ENCODE data around the gene CFAP54.

The CFAP54 gene

GRCh38 chr12:96510306-96510764 lies 21.0 kb downstream of the CFAP54 start:
- Histone ChIP-seq H3K79me2 (ENCODE audit: insufficient read depth, low read depth) (no peaks in the 10 kb centered on the region), H3K4me1 (ENCODE audit: low read depth, poor library complexity, severe bottlenecking) (peaks cover 38% of the 10 kb centered on the region), H3K4me2 (no peak overlapping the region), H3K9ac (no peak overlapping the region), H3K27me3 (ENCODE audit: insufficient read depth, low read depth) (no peaks in the 10 kb centered on the region), H3K27ac (no peak overlapping the region), H3K36me3 (ENCODE audit: insufficient read depth) (no peaks in the 10 kb centered on the region), H3K4me3 (IDR thresholded peaks at IDR 0.05; ENCODE audit: insufficient read depth, low read depth, low read length) (no peak overlapping the region), H4K20me1 (ENCODE audit: insufficient read depth) (no peaks in the 10 kb centered on the region), H2AFZ (ENCODE audit: low read depth) (no peak overlapping the region)
- TF ChIP-seq CTCF (conservative IDR thresholded peaks at IDR 0.05; ENCODE audit: low read depth, low read length): no peak

- Histone ChIP-seq H3K4me2 (no peak overlapping the region), H3K27ac (no peak overlapping the region), H3K4me1 (ENCODE audit: low read depth, poor library complexity, severe bottlenecking) (peaks cover 24% of the 10 kb centered on the region), H3K27me3 (ENCODE audit: insufficient read depth, low read depth) (no peaks in the 10 kb centered on the region), H3K9ac (no peak overlapping the region), H3K4me3 (IDR thresholded peaks at IDR 0.05; ENCODE audit: insufficient read depth, low read depth, low read length) (no peak overlapping the region), H3K36me3 (ENCODE audit: insufficient read depth) (no peaks in the 10 kb centered on the region), H2AFZ (ENCODE audit: low read depth) (no peak overlapping the region), H3K79me2 (ENCODE audit: insufficient read depth, low read depth) (no peaks in the 10 kb centered on the region), H4K20me1 (ENCODE audit: insufficient read depth) (no peaks in the 10 kb centered on the region)
- no peak for TF ChIP-seq CTCF (conservative IDR thresholded peaks at IDR 0.05; ENCODE audit: low read depth, low read length)
Measured at GRCh38 chr12:96513166-96513565, 23.8 kb downstream of the CFAP54 start.

GRCh38 chr12:96513681-96514080 lies 24.3 kb downstream of the CFAP54 start:
- peaks cover 21% of the 10 kb centered on the region for H3K4me1 ChIP-seq (ENCODE audit: low read depth, poor library complexity, severe bottlenecking)
- H3K27ac ChIP-seq: no peak overlapping the region
- no peaks in the 10 kb centered on the region for H3K27me3 ChIP-seq (ENCODE audit: insufficient read depth, low read depth)
- H3K79me2 ChIP-seq (ENCODE audit: insufficient read depth, low read depth): no peaks in the 10 kb centered on the region
- no peak overlapping the region for H3K9ac ChIP-seq
- no peak overlapping the region for H3K4me3 ChIP-seq (IDR thresholded peaks at IDR 0.05; ENCODE audit: insufficient read depth, low read depth, low read length)
- H3K4me2 ChIP-seq: no peak overlapping the region
- no peak for TF ChIP-seq CTCF (conservative IDR thresholded peaks at IDR 0.05; ENCODE audit: low read depth, low read length)
- H3K36me3 ChIP-seq (ENCODE audit: insufficient read depth): no peaks in the 10 kb centered on the region
- no peak overlapping the region for H2AFZ ChIP-seq (ENCODE audit: low read depth)
- H4K20me1 ChIP-seq (ENCODE audit: insufficient read depth): no peaks in the 10 kb centered on the region

DNA sequence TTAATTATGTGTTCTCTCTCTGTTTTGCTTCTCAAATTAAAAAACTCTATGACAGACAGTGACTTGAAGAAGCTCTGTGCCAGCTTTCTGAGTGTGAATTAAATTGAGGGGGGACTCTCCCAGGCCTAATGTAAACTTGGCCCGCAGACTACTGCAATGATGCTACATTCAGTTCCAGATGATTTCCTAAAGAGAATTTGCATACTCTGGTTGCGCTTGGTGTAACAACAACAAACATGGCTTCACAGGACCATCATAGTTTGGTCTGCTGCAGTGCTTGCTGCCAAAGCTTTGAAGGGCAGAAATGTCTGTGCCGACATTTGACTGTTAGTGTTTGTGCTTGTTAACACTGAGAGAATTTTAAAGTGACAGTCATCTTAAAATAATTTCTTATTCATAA lies 25.0 kb downstream of the CFAP54 start:
- no peak overlapping the region for H3K4me3 ChIP-seq (IDR thresholded peaks at IDR 0.05; ENCODE audit: insufficient read depth, low read depth, low read length)
- no peaks in the 10 kb centered on the region for H3K79me2 ChIP-seq (ENCODE audit: insufficient read depth, low read depth)
- H3K27me3 ChIP-seq (ENCODE audit: insufficient read depth, low read depth): no peaks in the 10 kb centered on the region
- H2AFZ ChIP-seq (ENCODE audit: low read depth): no peak overlapping the region
- H3K4me1 ChIP-seq (ENCODE audit: low read depth, poor library complexity, severe bottlenecking): peaks cover 15% of the 10 kb centered on the region
- no peak overlapping the region for H3K9ac ChIP-seq
- no peak overlapping the region for H3K27ac ChIP-seq
- no peak for TF ChIP-seq CTCF (conservative IDR thresholded peaks at IDR 0.05; ENCODE audit: low read depth, low read length)
- H4K20me1 ChIP-seq (ENCODE audit: insufficient read depth): no peaks in the 10 kb centered on the region
- H3K36me3 ChIP-seq (ENCODE audit: insufficient read depth): no peaks in the 10 kb centered on the region
- no peak overlapping the region for H3K4me2 ChIP-seq
